IPS DF 19.7 (cell line): ENCODE data around the gene TCN1.
"Not testable (repeated sequence)": the region's sequence is repeated elsewhere in the genome, so short reads cannot be mapped to it uniquely, and the experiment has no call there.

Experiments used
- DNase-seq: peaks from one replicate; pipeline ENCODE4 v3.0.0-alpha.2; 2013; ENCODE audit warnings: low read depth, low spot score

Gene TCN1

GRCh38 chr11:59857439-59858434 lies 8.6 kb downstream of the TCN1 start:
- DNase-seq = peak; percentile 15

- no peak for DNase-seq
Measured at GRCh38 chr11:59854871-59855270, 11.4 kb downstream of the TCN1 start.

- DNase-seq = not testable (repeated sequence)
Measured at GRCh38 chr11:59851416-59851815, 14.9 kb downstream of the TCN1 start.

GRCh38 chr11:59849551-59849950 lies 16.7 kb downstream of the TCN1 start:
- not testable (repeated sequence) for DNase-seq

- DNase-seq = no peak
Measured at GRCh38 chr11:59849129-59849528, 17.2 kb downstream of the TCN1 start.

GRCh38 chr11:59848439-59848838 lies 17.8 kb downstream of the TCN1 start:
- DNase-seq = not testable (repeated sequence)

- no peak for DNase-seq
Measured at GRCh38 chr11:59847626-59848025, 18.7 kb downstream of the TCN1 start.

- no peak for DNase-seq
Measured at GRCh38 chr11:59846556-59846955, 19.7 kb downstream of the TCN1 start.

- no peak for DNase-seq
Measured at GRCh38 chr11:59845399-59845798, 20.9 kb downstream of the TCN1 start, which contains the start of gene CBLIF. Gene CBLIF (minus strand): TSS chr11:59845499. CDS start chr11:59845453, 46 bp downstream.

GRCh38 chr11:59842316-59842715 lies 24.0 kb downstream of the TCN1 start:
- no peak for DNase-seq

GRCh38 chr11:59841514-59841913 lies 24.8 kb downstream of the TCN1 start:
- DNase-seq = no peak

- no peak for DNase-seq
Measured at GRCh38 chr11:59839615-59840014, 26.7 kb downstream of the TCN1 start.

GRCh38 chr11:59833602-59834001 lies 32.7 kb downstream of the TCN1 start:
- DNase-seq = no peak

GRCh38 chr11:59829358-59829757 lies 36.9 kb downstream of the TCN1 start:
- no peak for DNase-seq

- DNase-seq = no peak
Measured at GRCh38 chr11:59822989-59823566, 43.2 kb downstream of the TCN1 start.

- no peak for DNase-seq
Measured at GRCh38 chr11:59818572-59818971, 47.7 kb downstream of the TCN1 start.

- not testable (repeated sequence) for DNase-seq
Measured at GRCh38 chr11:59816434-59816833, 49.9 kb downstream of the TCN1 start.

- peak; percentile 33 for DNase-seq
Measured at GRCh38 chr11:59815754-59816153, 50.5 kb downstream of the TCN1 start.

- DNase-seq = no peak
Measured at GRCh38 chr11:59814021-59814420, 52.3 kb downstream of the TCN1 start.

- DNase-seq = no peak
Measured at GRCh38 chr11:59813364-59813763, 52.9 kb downstream of the TCN1 start.

- DNase-seq = no peak
Measured at GRCh38 chr11:59812220-59812619, 54.1 kb downstream of the TCN1 start.

GRCh38 chr11:59810911-59811259 lies 55.4 kb downstream of the TCN1 start:
- DNase-seq = no peak
